Measurements from ENCODE around the gene HSPB2. TPM values are rescaled to one million over a fixed set of nuclear protein-coding genes. Genes with fewer than 3 reads are reported as not detected.
"Not testable (repeated sequence)": the region's sequence is repeated elsewhere in the genome, so short reads cannot be mapped to it uniquely, and the experiment has no call there.

HSPB2 gene
- total RNA-seq, 1 experiment from 2014 or later: not detected

DNA sequence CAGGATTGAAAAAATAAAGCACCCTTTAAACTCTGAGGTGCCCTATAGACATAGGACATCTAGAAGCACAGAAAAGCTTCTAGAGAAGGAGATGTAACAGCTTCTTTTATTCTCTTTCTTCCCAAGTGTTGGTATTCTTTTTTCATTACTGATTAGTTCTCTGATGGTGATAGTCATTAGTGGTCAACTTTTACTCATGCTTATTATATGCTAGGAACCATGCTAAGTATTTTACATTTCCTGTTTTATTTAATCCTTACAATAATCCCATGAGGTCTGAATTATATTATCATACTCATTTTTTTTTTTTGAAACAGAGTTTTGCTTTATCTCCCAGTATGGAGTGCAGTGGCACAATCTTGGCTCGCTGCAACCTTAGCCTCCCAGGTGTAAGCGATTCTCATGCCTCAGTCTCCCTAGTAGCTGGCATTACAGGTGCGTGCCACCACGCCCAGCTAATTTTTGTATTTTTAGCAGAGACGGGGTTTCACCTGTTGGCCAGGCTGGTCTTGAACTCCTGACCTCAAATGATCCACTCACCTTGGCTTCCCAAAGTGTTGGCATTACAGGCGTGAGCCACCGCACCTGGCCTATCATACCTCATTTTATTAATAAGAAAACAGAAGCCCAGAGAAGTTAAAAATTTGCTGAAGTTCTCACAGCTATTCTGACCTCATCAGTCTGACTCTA lies 9.2 kb downstream of the HSPB2 start:
- Histone ChIP-seq H3K36me3 (no peaks in the 10 kb centered on the region), H3K27me3 (replicated peaks) (no peaks in the 10 kb centered on the region), H3K4me3 (no peak overlapping the region), H3K4me1 (replicated peaks) (peaks cover 21% of the 10 kb centered on the region), H3K27ac (no peak overlapping the region), H3K9me3 (replicated peaks) (no peaks in the 10 kb centered on the region)
- no peak for DNase-seq (ENCODE audit: low read depth in 1 of 2, low spot score in 2 of 2)

- Histone ChIP-seq H3K27me3 (replicated peaks) (no peaks in the 10 kb centered on the region), H3K4me1 (replicated peaks) (peaks cover 26% of the 10 kb centered on the region), H3K9me3 (replicated peaks) (no peaks in the 10 kb centered on the region), H3K27ac (peak overlapping the region; percentile 54), H3K36me3 (no peaks in the 10 kb centered on the region), H3K4me3 (no peak overlapping the region)
- no peak for DNase-seq (ENCODE audit: low read depth in 1 of 2, low spot score in 2 of 2)
Observed at GRCh38 chr11:111922803-111923202, 10.3 kb downstream of the HSPB2 start.

- peak overlapping the region; percentile 54 for H3K27ac ChIP-seq
- no peaks in the 10 kb centered on the region for H3K36me3 ChIP-seq
- no peaks in the 10 kb centered on the region for H3K9me3 ChIP-seq (replicated peaks)
- peaks cover 26% of the 10 kb centered on the region for H3K4me1 ChIP-seq (replicated peaks)
- peak in 1 of 2 experiments; percentile 23 for DNase-seq (ENCODE audit: low read depth in 1 of 2, low spot score in 2 of 2)
- no peaks in the 10 kb centered on the region for H3K27me3 ChIP-seq (replicated peaks)
- H3K4me3 ChIP-seq: no peak overlapping the region
Observed at GRCh38 chr11:111923351-111923788, 10.8 kb downstream of the HSPB2 start.

DNA sequence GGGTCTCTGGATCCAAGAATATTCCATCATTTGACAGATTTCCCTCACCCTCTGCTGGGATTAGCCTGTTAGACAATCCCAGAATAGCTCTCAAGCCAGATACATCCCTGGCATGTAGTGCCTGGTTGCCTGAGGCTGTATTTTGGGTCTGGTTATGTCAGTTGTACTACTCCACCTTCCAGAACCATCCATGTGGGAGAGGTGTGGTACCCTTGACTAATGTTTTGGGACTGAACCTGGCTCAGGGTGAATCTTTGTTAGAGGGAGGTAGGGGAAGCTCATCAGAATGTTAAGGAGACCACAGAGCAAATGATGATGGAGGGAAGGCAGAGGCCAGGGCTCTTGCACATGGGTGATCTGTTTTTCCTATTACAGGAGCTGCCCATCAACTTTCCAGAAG lies 11.4 kb downstream of the HSPB2 start:
- H3K4me1 ChIP-seq (replicated peaks): peaks cover 26% of the 10 kb centered on the region
- no peaks in the 10 kb centered on the region for H3K27me3 ChIP-seq (replicated peaks)
- peak overlapping the region; percentile 54 for H3K27ac ChIP-seq
- no peak for DNase-seq (ENCODE audit: low read depth in 1 of 2, low spot score in 2 of 2)
- H3K36me3 ChIP-seq: no peaks in the 10 kb centered on the region
- H3K9me3 ChIP-seq (replicated peaks): no peaks in the 10 kb centered on the region
- no peak overlapping the region for H3K4me3 ChIP-seq

- Histone ChIP-seq H3K4me1 (replicated peaks) (peaks cover 26% of the 10 kb centered on the region), H3K27me3 (replicated peaks) (no peaks in the 10 kb centered on the region), H3K36me3 (no peaks in the 10 kb centered on the region), H3K9me3 (replicated peaks) (no peaks in the 10 kb centered on the region), H3K27ac (no peak overlapping the region), H3K4me3 (no peak overlapping the region)
- no peak for DNase-seq (ENCODE audit: low read depth in 1 of 2, low spot score in 2 of 2)
Observed at GRCh38 chr11:111925953-111926352, 13.4 kb downstream of the HSPB2 start.

GRCh38 chr11:111926505-111927391 lies 14.2 kb downstream of the HSPB2 start:
- Histone ChIP-seq H3K27me3 (replicated peaks) (no peaks in the 10 kb centered on the region), H3K27ac (peak overlapping the region; percentile 80), H3K36me3 (no peaks in the 10 kb centered on the region), H3K4me1 (replicated peaks) (peaks cover 26% of the 10 kb centered on the region), H3K4me3 (peak overlapping the region; percentile 38), H3K9me3 (replicated peaks) (no peaks in the 10 kb centered on the region)
- peak; percentile 81 to 90 for DNase-seq (ENCODE audit: low read depth in 1 of 2, low spot score in 2 of 2)

DNA sequence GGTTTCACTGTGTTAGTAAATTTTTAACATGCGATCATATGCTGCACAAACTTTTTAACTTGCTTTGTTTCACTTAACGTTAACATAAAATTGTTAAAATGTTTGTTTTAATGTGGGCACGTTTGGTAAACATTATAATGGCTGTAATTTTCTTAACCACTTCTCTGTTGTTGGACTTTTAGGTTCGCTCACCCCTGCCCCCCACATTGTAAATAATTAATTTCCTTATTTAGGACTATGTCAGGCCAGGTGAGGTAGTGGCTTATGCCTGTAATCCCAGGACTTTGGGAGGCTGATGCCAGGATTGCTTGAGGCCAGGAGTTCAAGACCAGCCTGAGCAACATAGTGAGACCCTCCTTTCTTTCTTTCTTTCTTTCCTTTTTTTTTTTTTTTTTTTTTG lies 17.9 kb downstream of the HSPB2 start:
- Histone ChIP-seq H3K27me3 (replicated peaks) (no peaks in the 10 kb centered on the region), H3K36me3 (no peaks in the 10 kb centered on the region), H3K27ac (no peak overlapping the region), H3K4me1 (replicated peaks) (peaks cover 11% of the 10 kb centered on the region), H3K9me3 (replicated peaks) (no peaks in the 10 kb centered on the region), H3K4me3 (no peak overlapping the region)
- DNase-seq (ENCODE audit: low read depth in 1 of 2, low spot score in 2 of 2): no peak

DNA sequence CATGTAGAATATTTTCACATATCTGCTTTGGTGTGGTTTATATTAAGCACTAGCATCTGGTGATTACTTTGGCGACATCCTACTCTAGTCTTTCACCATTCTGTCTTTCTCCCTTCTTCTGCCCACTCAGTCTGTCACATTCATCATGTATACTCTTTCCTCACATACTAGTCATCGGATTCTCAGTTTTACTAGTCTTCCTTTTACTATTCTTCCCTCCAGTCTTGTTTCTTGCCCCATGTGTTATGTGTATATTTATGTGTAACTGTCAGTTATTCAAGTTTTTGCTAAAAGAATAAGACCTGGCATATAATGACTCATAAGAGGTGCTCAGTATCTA lies 20.0 kb downstream of the HSPB2 start:
- DNase-seq (ENCODE audit: low read depth in 1 of 2, low spot score in 2 of 2): no peak
- peaks cover 16% of the 10 kb centered on the region for H3K4me1 ChIP-seq (replicated peaks)
- H3K9me3 ChIP-seq (replicated peaks): no peaks in the 10 kb centered on the region
- H3K4me3 ChIP-seq: no peak overlapping the region
- no peaks in the 10 kb centered on the region for H3K27me3 ChIP-seq (replicated peaks)
- no peak overlapping the region for H3K27ac ChIP-seq
- H3K36me3 ChIP-seq: no peaks in the 10 kb centered on the region

DNA sequence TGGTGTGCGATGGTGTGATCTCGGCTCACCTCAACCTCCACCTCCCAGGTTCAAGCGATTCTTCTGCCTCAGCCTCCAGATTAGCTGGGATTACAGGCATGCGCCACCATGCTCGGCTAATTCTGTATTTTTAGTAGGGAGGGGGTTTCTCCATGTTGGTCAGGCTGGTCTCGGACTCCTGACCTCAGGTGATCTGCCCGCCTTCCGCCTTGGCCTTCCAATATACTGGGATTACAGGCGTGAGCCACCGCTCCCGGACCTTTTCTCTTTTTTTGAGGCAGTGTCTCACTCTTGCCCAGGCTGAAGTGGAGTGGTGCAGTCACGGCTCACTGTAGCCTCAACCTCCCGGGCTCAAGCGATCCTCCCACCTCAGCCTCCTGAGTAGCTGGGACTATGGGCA lies 20.6 kb downstream of the HSPB2 start:
- H3K27ac ChIP-seq: not testable (repeated sequence)

DNA sequence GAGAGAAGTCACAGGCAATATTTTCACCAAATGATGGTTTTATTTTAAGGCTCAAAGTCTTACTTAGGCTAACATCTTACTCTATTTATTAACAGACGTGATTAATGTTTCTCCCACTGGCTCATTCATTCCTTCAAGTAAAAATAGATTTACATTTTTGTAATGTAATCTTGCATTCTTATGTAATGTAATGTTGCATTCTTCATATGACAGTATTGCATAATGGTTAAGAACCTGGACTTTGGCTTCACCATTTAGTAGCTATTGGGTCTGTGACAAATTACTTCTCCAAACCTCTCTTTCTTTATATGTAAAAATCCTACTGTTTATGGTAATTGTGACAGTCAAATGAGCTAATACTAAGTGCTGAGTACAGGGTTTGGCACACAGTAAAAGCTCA lies 21.3 kb downstream of the HSPB2 start:
- Histone ChIP-seq H3K27me3 (replicated peaks) (no peaks in the 10 kb centered on the region), H3K27ac (no peak overlapping the region), H3K4me1 (replicated peaks) (peaks cover 29% of the 10 kb centered on the region), H3K36me3 (no peaks in the 10 kb centered on the region), H3K4me3 (no peak overlapping the region), H3K9me3 (replicated peaks) (no peaks in the 10 kb centered on the region)
- DNase-seq (ENCODE audit: low read depth in 1 of 2, low spot score in 2 of 2): no peak

More for the DNA sequence above, 20.6 kb downstream of the HSPB2 start:
- peaks cover 22% of the 10 kb centered on the region for H3K4me1 ChIP-seq (replicated peaks)
- not testable (repeated sequence) for H3K27me3 ChIP-seq (replicated peaks); H3K36me3 ChIP-seq; H3K9me3 ChIP-seq (replicated peaks); H3K4me3 ChIP-seq; DNase-seq (ENCODE audit: low read depth in 1 of 2, low spot score in 2 of 2)

DNA sequence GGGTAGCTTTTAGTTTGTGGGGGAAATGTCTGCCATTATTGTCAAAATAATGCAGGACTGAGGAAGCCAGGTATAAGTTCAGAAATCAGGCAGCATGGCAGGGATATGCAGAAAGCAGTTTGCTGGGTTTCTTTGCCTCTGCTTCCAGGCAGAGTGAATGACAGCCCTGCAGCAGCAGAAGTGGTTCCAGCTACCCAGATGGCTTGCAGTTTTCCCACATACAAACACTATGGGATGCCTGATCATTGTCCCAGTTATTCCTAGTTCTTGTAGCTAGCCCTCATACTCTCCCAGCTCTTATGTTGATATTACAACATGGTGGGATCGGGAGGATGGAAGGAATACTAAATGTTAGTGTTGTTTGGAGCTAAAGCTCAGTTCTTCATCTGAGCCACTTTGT lies 21.8 kb downstream of the HSPB2 start:
- H3K27me3 ChIP-seq (replicated peaks): no peaks in the 10 kb centered on the region
- H3K27ac ChIP-seq: no peak overlapping the region
- no peak for DNase-seq (ENCODE audit: low read depth in 1 of 2, low spot score in 2 of 2)
- H3K36me3 ChIP-seq: no peaks in the 10 kb centered on the region
- no peak overlapping the region for H3K4me3 ChIP-seq
- H3K4me1 ChIP-seq (replicated peaks): peaks cover 34% of the 10 kb centered on the region
- H3K9me3 ChIP-seq (replicated peaks): no peaks in the 10 kb centered on the region

GRCh38 chr11:111935317-111936039 lies 22.9 kb downstream of the HSPB2 start:
- Histone ChIP-seq H3K4me1 (replicated peaks) (peaks cover 44% of the 10 kb centered on the region), H3K27me3 (replicated peaks) (no peaks in the 10 kb centered on the region), H3K36me3 (no peaks in the 10 kb centered on the region), H3K9me3 (replicated peaks) (no peaks in the 10 kb centered on the region), H3K4me3 (no peak overlapping the region), H3K27ac (no peak overlapping the region; the same call in 1 of the 2 replicates)
- no peak for DNase-seq (ENCODE audit: low read depth in 1 of 2, low spot score in 2 of 2)

- Histone ChIP-seq H3K4me3 (no peak overlapping the region), H3K27ac (peak overlapping the region; percentile 45), H3K36me3 (no peaks in the 10 kb centered on the region), H3K9me3 (replicated peaks) (no peaks in the 10 kb centered on the region), H3K4me1 (replicated peaks) (peaks cover 44% of the 10 kb centered on the region), H3K27me3 (replicated peaks) (no peaks in the 10 kb centered on the region)
- no peak for DNase-seq (ENCODE audit: low read depth in 1 of 2, low spot score in 2 of 2)
Observed at GRCh38 chr11:111936040-111936540, 23.6 kb downstream of the HSPB2 start.

DNA sequence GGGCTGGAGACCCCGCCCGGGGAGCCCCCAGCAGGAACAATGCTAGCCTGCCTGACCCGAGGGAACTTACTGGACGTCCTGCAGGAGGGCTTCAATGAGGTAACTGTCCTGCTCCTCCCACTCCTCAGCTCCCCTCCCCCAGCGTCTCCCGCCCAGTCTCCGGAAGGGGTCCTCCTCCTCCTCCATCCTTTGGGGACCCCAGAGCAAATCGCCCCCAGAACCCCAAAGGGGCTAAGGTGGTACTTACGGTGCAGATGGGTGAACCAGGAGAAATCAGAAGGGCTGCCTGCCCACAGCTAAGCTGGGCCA lies 24.9 kb downstream of the HSPB2 start:
- H3K9me3 ChIP-seq (replicated peaks): no peaks in the 10 kb centered on the region
- H3K36me3 ChIP-seq: no peaks in the 10 kb centered on the region
- no peak overlapping the region; the same call in 1 of the 2 replicates for H3K27ac ChIP-seq
- peaks cover 46% of the 10 kb centered on the region for H3K4me1 ChIP-seq (replicated peaks)
- no peaks in the 10 kb centered on the region for H3K27me3 ChIP-seq (replicated peaks)
- peak overlapping the region; percentile 48 for H3K4me3 ChIP-seq
- DNase-seq (ENCODE audit: low read depth in 1 of 2, low spot score in 2 of 2): no peak
